ENCODE results near the gene CENPH. TPM values are rescaled to one million over a fixed set of nuclear protein-coding genes. Genes with fewer than 3 reads are reported as not detected.

The CENPH gene
- total and polyA plus RNA-seq, 2 of the 8 experiments (the other 6 are each of a cell fraction or from before 2014, with no cell fraction given), result 69.0 to 82.8 TPM

GRCh38 chr5:69187342-69187741 is 2.0 kb upstream of the CENPH start:
- Histone ChIP-seq H2BK120ac (replicated peaks; ENCODE audit: low read depth, low read length) (no peak overlapping the region), H4K5ac (ENCODE audit: insufficient read length, low read depth, low read length) (no peak overlapping the region), H3K4me3 (ENCODE audit: extremely low read depth in 1 of 4, insufficient read depth in 2 of 4, low read depth in 3 of 4, low read length in 4 of 4) (no peak overlapping the region), H2AFZ (ENCODE audit: low read length) (no peak overlapping the region), H2BK12ac (ENCODE audit: low read depth, low read length) (no peak overlapping the region), H3K9ac (replicated peaks in 1 of 4; ENCODE audit: extremely low read depth in 1 of 4, low read depth in 3 of 4, low read length in 3 of 4) (no peak overlapping the region), H2AK5ac (ENCODE audit: low read depth, low read length) (no peak overlapping the region), H3K4ac (replicated peaks; ENCODE audit: insufficient read length, low read depth, low read length) (no peak overlapping the region), H4K20me1 (replicated peaks in 1 of 2; ENCODE audit: control insufficient read depth in 1 of 2, insufficient read depth in 2 of 2, low read length in 2 of 2) (no peaks in the 10 kb centered on the region), H2BK20ac (ENCODE audit: low read length) (no peak overlapping the region), H4K8ac (ENCODE audit: extremely low read depth, insufficient read depth, low read length) (no peak overlapping the region), H3K23ac (ENCODE audit: insufficient read length) (no peak overlapping the region), H3K36me3 (ENCODE audit: control insufficient read depth in 2 of 4, insufficient read depth in 4 of 4, low read length in 3 of 4) (peaks cover 3 to 10% (median 8%) of the 10 kb centered on the region in 4 experiments), H2BK15ac (ENCODE audit: low read length) (no peak overlapping the region), H3K27ac (ENCODE audit: low read depth, low read length) (no peak overlapping the region), H4K91ac (replicated peaks; ENCODE audit: insufficient read length, low read length) (no peak overlapping the region), H3K14ac (ENCODE audit: insufficient read length) (no peak overlapping the region), H3K79me2 (ENCODE audit: control insufficient read depth in 1 of 2, insufficient read depth in 2 of 2, low read length in 2 of 2) (peaks cover 0 to 13% of the 10 kb centered on the region in 2 experiments; a peak in 1 of 4 replicates), H2BK5ac (ENCODE audit: low read depth, low read length) (no peak overlapping the region), H3K79me1 (ENCODE audit: low read depth, low read length) (peaks cover 3% of the 10 kb centered on the region), H3K18ac (ENCODE audit: extremely low read depth, low read length) (no peak overlapping the region), H3K56ac (replicated peaks; ENCODE audit: insufficient read length, low read depth, low read length) (no peak overlapping the region), H3K9me3 (ENCODE audit: insufficient read depth in 2 of 2, low read depth in 1 of 2, low read length in 1 of 2) (no peaks in the 10 kb centered on the region; a peak in 1 of 4 replicates), H3K27me3 (replicated peaks in 1 of 4; ENCODE audit: control insufficient read depth in 3 of 4, extremely low read depth in 1 of 4, insufficient read depth in 3 of 4, low read length in 3 of 4) (no peaks in the 10 kb centered on the region), H3K4me2 (ENCODE audit: insufficient read depth in 1 of 2, low read depth in 2 of 2, low read length in 2 of 2) (no peak overlapping the region), H3K4me1 (replicated peaks in 1 of 4; ENCODE audit: control insufficient read depth in 3 of 4, insufficient read depth in 4 of 4, low read length in 3 of 4) (no peaks in the 10 kb centered on the region), H3K23me2 (ENCODE audit: low read depth, low read length) (peaks cover 8% of the 10 kb centered on the region; the same call in 1 of the 2 replicates)
- ChIA-PET POLR2A (ENCODE audit: partially characterized antibody) (interaction anchor here (1.0 kb wide), 1 partner anchor 14 kb away, joined by 3 read pairs; no protein-coding TSS in a partner anchor), CTCF (ENCODE audit: partially characterized antibody) (no interaction called here)
- FAIRE-seq (no peak), DNase-seq (ENCODE audit: low read depth in 1 of 2, low spot score in 2 of 2) (no peak)
- 93% methylated on average over 2 of the region's 2 CpGs; no CpG with 5 or more reads in 1 of the 2 experiments for WGBS, 2 experiments (ENCODE audit: extremely low coverage in 1 of 2, insufficient coverage in 1 of 2, insufficient read length in 1 of 2, insufficient replicate concordance in 2 of 2, low coverage in 1 of 2, low lambda C conversion rate in 2 of 2, missing lambda C conversion rate in 1 of 2)
- TF ChIP-seq CTBP2 (IDR thresholded peaks at IDR 0.05; ENCODE audit: borderline replicate concordance, insufficient read depth, insufficient read length, low read length) (no peak), E2F6 (IDR thresholded peaks at IDR 0.05) (no peak), SP4 (IDR thresholded peaks at IDR 0.05; ENCODE audit: low read length) (no peak), ZNF274 (IDR thresholded peaks at IDR 0.05; ENCODE audit: borderline replicate concordance, extremely low read depth, low read length) (no peak), POU5F1 (IDR thresholded peaks at IDR 0.05; ENCODE audit: low read depth, low read length) (no peak), JUND (IDR thresholded peaks at IDR 0.05; ENCODE audit: low read length) (no peak), BCL11A (IDR thresholded peaks at IDR 0.05; ENCODE audit: low read depth in 2 of 2, low read length in 2 of 2) (no peak), CHD2 (IDR thresholded peaks at IDR 0.05; ENCODE audit: low read length) (no peak), CTCF (IDR thresholded peaks at IDR 0.05; ENCODE audit: control extremely low read depth in 1 of 3, insufficient read depth in 1 of 3, low read depth in 1 of 3, low read length in 3 of 3) (no peak), BACH1 (IDR thresholded peaks at IDR 0.05; ENCODE audit: low read length) (no peak), ASH2L (IDR thresholded peaks at IDR 0.05; ENCODE audit: low read length) (no peak), KDM1A (IDR thresholded peaks at IDR 0.05; ENCODE audit: borderline replicate concordance, low read length) (no peak)

Data from H1 (cell line).